ENCODE measurements around the gene ANKRD7.
A peak's percentile ranks its signal among the peaks of the same experiment; 100 is the strongest.

ANKRD7 gene

GRCh38 chr7:118224521-118224920, at the start of gene ANKRD7:
TSS of gene ANKRD7 (plus strand) at chr7:118224704. CDS start at chr7:118224831, 127 bp downstream.
- no peak for DNase-seq

GRCh38 chr7:118175740-118176139, 48.8 kb upstream of the ANKRD7 start:
- DNase-seq: no peak

GRCh38 chr7:118179191-118179590, 45.3 kb upstream of the ANKRD7 start:
- DNase-seq: no peak

- no peak for DNase-seq
Measured at GRCh38 chr7:118182593-118183427, 41.7 kb upstream of the ANKRD7 start.

- DNase-seq: no peak
Measured at GRCh38 chr7:118183428-118183785, 41.1 kb upstream of the ANKRD7 start.

GRCh38 chr7:118183786-118184564, 40.5 kb upstream of the ANKRD7 start, which contains the start of gene LSM8:
TSS of gene LSM8 (plus strand) at chr7:118184164. CDS start at chr7:118184224, 60 bp downstream.
- peak; percentile 97 for DNase-seq

GRCh38 chr7:118184565-118184940, 40.0 kb upstream of the ANKRD7 start:
- peak; percentile 2 for DNase-seq

GRCh38 chr7:118185163-118185860, 39.2 kb upstream of the ANKRD7 start:
- DNase-seq: peak; percentile 41

- peak; percentile 2 for DNase-seq
Measured at GRCh38 chr7:118186501-118186900, 38.0 kb upstream of the ANKRD7 start.

- no peak for DNase-seq
Measured at GRCh38 chr7:118194571-118194970, 29.9 kb upstream of the ANKRD7 start.

- DNase-seq: peak; percentile 55
Measured at GRCh38 chr7:118195837-118196474, 28.5 kb upstream of the ANKRD7 start.

GRCh38 chr7:118202061-118202460, 22.4 kb upstream of the ANKRD7 start:
- no peak for DNase-seq

- peak; percentile 50 for DNase-seq
Measured at GRCh38 chr7:118214051-118214832, 10.3 kb upstream of the ANKRD7 start.

- DNase-seq: no peak
Measured at GRCh38 chr7:118214833-118215182, 9.7 kb upstream of the ANKRD7 start.

- DNase-seq: no peak
Measured at GRCh38 chr7:118217210-118217619, 7.3 kb upstream of the ANKRD7 start.

- DNase-seq: no peak
Measured at GRCh38 chr7:118218413-118219156, 5.9 kb upstream of the ANKRD7 start.

- DNase-seq: no peak
Measured at GRCh38 chr7:118219157-118219512, 5.4 kb upstream of the ANKRD7 start.

- DNase-seq: no peak
Measured at GRCh38 chr7:118220583-118220982, 3.9 kb upstream of the ANKRD7 start.

- no peak for DNase-seq
Measured at GRCh38 chr7:118222591-118222990, 1.9 kb upstream of the ANKRD7 start.

- DNase-seq: no peak
Measured at GRCh38 chr7:118232837-118233236, 8.3 kb downstream of the ANKRD7 start.

- DNase-seq: no peak
Measured at GRCh38 chr7:118233799-118234198, 9.3 kb downstream of the ANKRD7 start.

- no peak for DNase-seq
Measured at GRCh38 chr7:118239014-118239413, 14.5 kb downstream of the ANKRD7 start.
